Osteoblast (primary cell): Measurements from ENCODE around the gene SNX30. TPM values are rescaled to one million over a fixed set of nuclear protein-coding genes. Genes with fewer than 3 reads are reported as not detected.

Experiments
- DNase-seq: peaks from one replicate; pipeline ENCODE4 v3.0.0; 2011; ENCODE audit warnings: low spot score, mixed read lengths; ENCODE audit not compliant: insufficient read length; ENCODE audit errors: missing footprints
- H2AFZ ChIP-seq: 2 replicates; pipeline ENCODE4 v1.6.0; 2011; ENCODE audit warnings: mild to moderate bottlenecking, low read length
- H3K27ac ChIP-seq: 2 replicates; pipeline ENCODE4 v1.5.1; 2011; ENCODE audit warnings: mild to moderate bottlenecking, low read depth, low read length, moderate library complexity
- H3K27me3 ChIP-seq: 2 replicates; pipeline ENCODE4 v1.6.0; 2012; ENCODE audit warnings: mild to moderate bottlenecking, control low read depth, inconsistent platforms, low read length, moderate library complexity; ENCODE audit not compliant: insufficient read depth
- H3K36me3 ChIP-seq: 2 replicates; pipeline ENCODE4 v1.5.1; 2011; ENCODE audit warnings: mild to moderate bottlenecking, low read length, control low read depth, moderate library complexity; ENCODE audit not compliant: insufficient read depth
- H3K4me1 ChIP-seq: 2 replicates; pipeline ENCODE4 v1.5.1; 2011; ENCODE audit warnings: mild to moderate bottlenecking, low read length, control low read depth, moderate library complexity; ENCODE audit not compliant: insufficient read depth
- H3K4me2 ChIP-seq: 2 replicates; pipeline ENCODE4 v1.6.0; 2011; ENCODE audit warnings: mild to moderate bottlenecking, low read length; ENCODE audit not compliant: insufficient read depth
- H3K4me3 ChIP-seq: fragments of 200-600 bp; sonication (generic); 3 replicates; pipeline ENCODE4 v1.5.1; 2012; ENCODE audit warnings: mild to moderate bottlenecking, low read length, inconsistent platforms; ENCODE audit not compliant: insufficient read depth
- H3K79me2 ChIP-seq: 2 replicates; pipeline ENCODE4 v1.6.0; 2012; ENCODE audit warnings: mild to moderate bottlenecking, low read length, control low read depth, inconsistent platforms; ENCODE audit not compliant: insufficient read depth
- H3K9me3 ChIP-seq: 2 replicates; pipeline ENCODE4 v1.5.1; 2011; ENCODE audit warnings: low read depth, low read length, control low read depth
- H4K20me1 ChIP-seq: 2 replicates; pipeline ENCODE4 v1.6.0; 2012; ENCODE audit warnings: mild to moderate bottlenecking, low read length, control low read depth; ENCODE audit not compliant: insufficient read depth
- CTCF ChIP-seq: IDR thresholded peaks from 2 replicates; pipeline ENCODE4 v1.5.1; 2011; ENCODE audit warnings: mild to moderate bottlenecking, low read depth, low read length, moderate library complexity; ENCODE audit errors: extremely low read depth
- total RNA-seq: library from RNA; depleted of rRNA; stranded (reverse); fragments of >200 nt; gene quantifications from 2 replicates; pipeline ENCODE4 v1.2.3, GENCODE V29; 2012

The SNX30 gene
- total RNA-seq, 1 donor: 38.7 TPM

- Histone ChIP-seq H3K27me3 (no peaks in the 10 kb centered on the region), H3K4me3 (no peak overlapping the region), H3K79me2 (no peaks in the 10 kb centered on the region), H3K9me3 (no peaks in the 10 kb centered on the region), H3K4me2 (no peak overlapping the region), H2AFZ (no peak overlapping the region), H3K4me1 (peaks cover 5% of the 10 kb centered on the region), H3K27ac (no peak overlapping the region), H4K20me1 (peaks cover 4% of the 10 kb centered on the region), H3K36me3 (peaks cover 3% of the 10 kb centered on the region)
- no peak for TF ChIP-seq CTCF
- DNase-seq: no peak
These were observed 80.8 kb downstream of the SNX30 start for GRCh38 chr9:112831281-112831851.

- no peak for DNase-seq
- no peak overlapping the region for H2AFZ ChIP-seq
- H3K4me3 ChIP-seq: no peak overlapping the region
- H3K36me3 ChIP-seq: peaks cover 5% of the 10 kb centered on the region
- TF ChIP-seq CTCF: no peak
- no peaks in the 10 kb centered on the region for H3K9me3 ChIP-seq
- no peaks in the 10 kb centered on the region for H3K79me2 ChIP-seq
- H3K4me2 ChIP-seq: no peak overlapping the region
- peaks cover 5% of the 10 kb centered on the region for H3K4me1 ChIP-seq
- H3K27ac ChIP-seq: no peak overlapping the region
- peaks cover 4% of the 10 kb centered on the region for H4K20me1 ChIP-seq
- H3K27me3 ChIP-seq: no peaks in the 10 kb centered on the region
These were observed 81.4 kb downstream of the SNX30 start for GRCh38 chr9:112831969-112832368.

- TF ChIP-seq CTCF: no peak
- H3K9me3 ChIP-seq: no peaks in the 10 kb centered on the region
- peaks cover 4% of the 10 kb centered on the region for H4K20me1 ChIP-seq
- H3K4me2 ChIP-seq: no peak overlapping the region
- no peak overlapping the region for H3K4me3 ChIP-seq
- peaks cover 5% of the 10 kb centered on the region for H3K4me1 ChIP-seq
- no peak for DNase-seq
- no peaks in the 10 kb centered on the region for H3K27me3 ChIP-seq
- no peaks in the 10 kb centered on the region for H3K79me2 ChIP-seq
- no peak overlapping the region for H2AFZ ChIP-seq
- H3K36me3 ChIP-seq: peaks cover 5% of the 10 kb centered on the region
- H3K27ac ChIP-seq: no peak overlapping the region
These were observed 82.5 kb downstream of the SNX30 start for GRCh38 chr9:112833081-112833480.

- no peak overlapping the region for H3K27ac ChIP-seq
- H3K27me3 ChIP-seq: no peaks in the 10 kb centered on the region
- no peak for TF ChIP-seq CTCF
- H3K4me2 ChIP-seq: no peak overlapping the region
- H3K79me2 ChIP-seq: no peaks in the 10 kb centered on the region
- no peak for DNase-seq
- no peak overlapping the region for H2AFZ ChIP-seq
- H4K20me1 ChIP-seq: peaks cover 4% of the 10 kb centered on the region
- H3K9me3 ChIP-seq: no peaks in the 10 kb centered on the region
- no peak overlapping the region for H3K4me3 ChIP-seq
- peaks cover 2% of the 10 kb centered on the region for H3K4me1 ChIP-seq
- peaks cover 15% of the 10 kb centered on the region for H3K36me3 ChIP-seq
These were observed 85.8 kb downstream of the SNX30 start for GRCh38 chr9:112836394-112836793.
